Nephron progenitor cell (in vitro differentiated cells): ENCODE data around the gene ALK.

ENCODE experiments used
- DNase-seq: peaks from one replicate; pipeline ENCODE4 v3.0.0; 2021
- H3K27ac Mint-ChIP-seq: 2 replicates; pipeline ENCODE4 v1.8.0; 2021; ENCODE audit warnings: mild to moderate bottlenecking, moderate library complexity, mixed read lengths
- H3K27me3 Mint-ChIP-seq: 2 replicates; pipeline ENCODE4 v1.8.0; 2021; ENCODE audit warnings: mild to moderate bottlenecking, low read depth, mixed read lengths; ENCODE audit not compliant: poor library complexity
- H3K36me3 Mint-ChIP-seq: 2 replicates; pipeline ENCODE4 v1.8.0; 2021; ENCODE audit warnings: low read depth, mixed read lengths
- H3K4me1 Mint-ChIP-seq: 2 replicates; pipeline ENCODE4 v1.8.0; 2021; ENCODE audit warnings: mixed read lengths
- H3K4me3 Mint-ChIP-seq: 2 replicates; pipeline ENCODE4 v1.8.0; 2021; ENCODE audit warnings: mild to moderate bottlenecking, moderate library complexity, mixed read lengths
- H3K9me3 Mint-ChIP-seq: 2 replicates; pipeline ENCODE4 v1.8.0; 2021; ENCODE audit warnings: mild to moderate bottlenecking, moderate library complexity, mixed read lengths
- TF ChIP-seq, protein P1 (sequence below): fragments of 200-600 bp; sonication (generic); IDR thresholded peaks from 2 replicates; pipeline ENCODE4 v1.5.0; 2021; ENCODE audit warnings: antibody characterized with exemption

ALK gene

DNA sequence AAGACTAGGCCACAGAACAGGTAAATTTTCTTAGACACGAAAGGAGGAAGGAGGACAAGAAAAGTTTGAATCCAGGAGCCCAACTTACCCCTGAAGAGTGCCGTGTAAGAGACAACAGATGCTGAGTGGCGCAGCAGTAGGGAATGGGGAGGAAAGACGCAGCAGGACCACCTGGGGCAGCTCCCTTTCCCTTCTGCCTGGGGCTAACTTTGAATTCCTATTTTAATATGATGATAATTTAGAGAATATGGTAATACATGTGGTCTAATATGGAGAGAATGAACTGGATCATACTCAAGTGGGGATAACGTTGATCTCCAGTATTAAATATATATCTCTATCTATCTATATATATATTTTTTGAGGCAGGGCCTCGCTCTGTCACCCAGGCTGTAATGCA, 736.9 kb downstream of the ALK start:
- H3K36me3 Mint-ChIP-seq = peaks cover 8% of the 10 kb centered on the region
- H3K4me1 Mint-ChIP-seq = no peaks in the 10 kb centered on the region
- H3K27me3 Mint-ChIP-seq = peaks cover 10% of the 10 kb centered on the region
- TF ChIP-seq, protein P1, sequence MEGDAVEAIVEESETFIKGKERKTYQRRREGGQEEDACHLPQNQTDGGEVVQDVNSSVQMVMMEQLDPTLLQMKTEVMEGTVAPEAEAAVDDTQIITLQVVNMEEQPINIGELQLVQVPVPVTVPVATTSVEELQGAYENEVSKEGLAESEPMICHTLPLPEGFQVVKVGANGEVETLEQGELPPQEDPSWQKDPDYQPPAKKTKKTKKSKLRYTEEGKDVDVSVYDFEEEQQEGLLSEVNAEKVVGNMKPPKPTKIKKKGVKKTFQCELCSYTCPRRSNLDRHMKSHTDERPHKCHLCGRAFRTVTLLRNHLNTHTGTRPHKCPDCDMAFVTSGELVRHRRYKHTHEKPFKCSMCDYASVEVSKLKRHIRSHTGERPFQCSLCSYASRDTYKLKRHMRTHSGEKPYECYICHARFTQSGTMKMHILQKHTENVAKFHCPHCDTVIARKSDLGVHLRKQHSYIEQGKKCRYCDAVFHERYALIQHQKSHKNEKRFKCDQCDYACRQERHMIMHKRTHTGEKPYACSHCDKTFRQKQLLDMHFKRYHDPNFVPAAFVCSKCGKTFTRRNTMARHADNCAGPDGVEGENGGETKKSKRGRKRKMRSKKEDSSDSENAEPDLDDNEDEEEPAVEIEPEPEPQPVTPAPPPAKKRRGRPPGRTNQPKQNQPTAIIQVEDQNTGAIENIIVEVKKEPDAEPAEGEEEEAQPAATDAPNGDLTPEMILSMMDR = no peak
- H3K9me3 Mint-ChIP-seq = peaks cover 14% of the 10 kb centered on the region
- H3K27ac Mint-ChIP-seq = no peak overlapping the region
- DNase-seq = no peak
- H3K4me3 Mint-ChIP-seq = no peak overlapping the region

- Mint-ChIP-seq H3K27ac (no peak overlapping the region), H3K27me3 (peaks cover 14% of the 10 kb centered on the region), H3K9me3 (peaks cover 10% of the 10 kb centered on the region), H3K4me1 (no peaks in the 10 kb centered on the region), H3K36me3 (peaks cover 5% of the 10 kb centered on the region), H3K4me3 (no peak overlapping the region)
- DNase-seq = no peak
- TF ChIP-seq, protein P1 = no peak
Measured at GRCh38 chr2:29182920-29183319, 738.5 kb downstream of the ALK start.

- H3K36me3 Mint-ChIP-seq = no peaks in the 10 kb centered on the region
- peaks cover 14% of the 10 kb centered on the region for H3K27me3 Mint-ChIP-seq
- no peak for DNase-seq
- no peaks in the 10 kb centered on the region for H3K4me1 Mint-ChIP-seq
- H3K9me3 Mint-ChIP-seq = peaks cover 4% of the 10 kb centered on the region
- H3K27ac Mint-ChIP-seq = no peak overlapping the region
- TF ChIP-seq, protein P1 = no peak
- H3K4me3 Mint-ChIP-seq = no peak overlapping the region
Measured at GRCh38 chr2:29182334-29182733, 739.1 kb downstream of the ALK start.

- Mint-ChIP-seq H3K4me3 (no peak overlapping the region), H3K27ac (no peak overlapping the region)
Measured at GRCh38 chr2:29175338-29175737, 746.0 kb downstream of the ALK start.

GRCh38 chr2:29174937-29175336, 746.4 kb downstream of the ALK start:
- H3K4me1 Mint-ChIP-seq = peaks cover 4% of the 10 kb centered on the region
- peaks cover 19% of the 10 kb centered on the region for H3K36me3 Mint-ChIP-seq
- peaks cover 9% of the 10 kb centered on the region for H3K27me3 Mint-ChIP-seq
- TF ChIP-seq, protein P1 = no peak
- no peak overlapping the region for H3K27ac Mint-ChIP-seq
- peaks cover 14% of the 10 kb centered on the region for H3K9me3 Mint-ChIP-seq
- no peak overlapping the region for H3K4me3 Mint-ChIP-seq
- DNase-seq = no peak

More at GRCh38 chr2:29175338-29175737, 746.0 kb downstream of the ALK start:
- TF ChIP-seq, protein P1 = no peak
- Mint-ChIP-seq H3K36me3 (peaks cover 19% of the 10 kb centered on the region), H3K9me3 (peaks cover 14% of the 10 kb centered on the region), H3K4me1 (peaks cover 4% of the 10 kb centered on the region), H3K27me3 (peaks cover 10% of the 10 kb centered on the region)
- no peak for DNase-seq

GRCh38 chr2:29166242-29167039, 754.9 kb downstream of the ALK start:
- Mint-ChIP-seq H3K4me1 (peaks cover 27% of the 10 kb centered on the region), H3K4me3 (no peak overlapping the region), H3K9me3 (no peaks in the 10 kb centered on the region), H3K27me3 (no peaks in the 10 kb centered on the region), H3K36me3 (peaks cover 8% of the 10 kb centered on the region), H3K27ac (no peak overlapping the region)
- no peak for DNase-seq
- TF ChIP-seq, protein P1 = no peak
